Non-pigmented ciliary epithelial cell (primary cell): ENCODE data around the gene ATF7IP.
A peak's percentile ranks its signal among the peaks of the same experiment; 100 is the strongest.
"Not testable (repeated sequence)": the region's sequence is repeated elsewhere in the genome, so short reads cannot be mapped to it uniquely, and the experiment has no call there.

Experiments
- DNase-seq: peaks from one replicate; pipeline ENCODE4 v3.0.0-alpha.2; 2010; ENCODE audit warnings: low read depth

Gene ATF7IP

DNA sequence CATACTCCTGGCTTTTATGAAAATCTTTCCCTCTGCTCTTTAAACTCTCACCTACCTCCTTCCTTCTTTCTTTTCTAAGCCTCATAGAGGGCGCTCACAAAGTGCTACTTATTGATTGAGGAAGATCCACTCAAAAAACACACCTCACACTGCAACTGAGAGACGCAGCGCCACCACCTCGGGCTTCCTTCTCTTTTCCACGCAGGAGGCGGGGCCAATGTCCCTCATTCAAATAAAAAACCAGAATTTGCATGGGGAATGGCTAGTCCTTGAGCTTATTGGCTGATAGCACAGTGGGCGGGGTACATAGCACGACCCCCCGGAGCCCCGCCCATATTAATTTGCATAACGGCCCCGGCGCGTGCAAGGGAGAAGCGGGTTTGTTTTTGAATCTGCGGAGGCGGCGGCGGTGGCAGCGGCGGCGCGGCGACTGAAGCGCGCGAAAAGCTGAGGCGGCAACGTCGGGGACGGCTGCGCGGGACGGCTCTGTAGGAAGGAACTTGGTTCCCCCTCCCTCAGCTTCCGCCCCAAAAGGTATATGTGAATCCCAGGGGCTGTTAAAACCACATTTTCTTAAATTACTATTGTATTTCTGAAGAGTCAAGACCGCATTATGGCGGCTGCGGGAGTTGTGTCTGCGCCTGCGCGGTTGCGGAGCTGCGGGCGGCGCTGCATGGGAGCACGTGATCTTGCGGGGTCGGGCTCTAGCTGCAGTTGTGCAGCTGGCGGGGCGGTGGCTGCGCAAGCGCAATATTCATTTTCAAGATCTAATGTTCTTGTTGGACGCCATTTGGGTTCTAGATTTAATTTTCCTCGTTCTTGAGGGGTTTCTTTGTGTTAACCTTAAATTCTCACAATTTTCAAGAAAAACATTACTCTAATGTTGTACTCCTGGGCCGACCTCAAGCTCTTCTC, at the start of gene ATF7IP:
ATF7IP (plus strand) TSS at position 389 of the 915 bp plus-strand sequence. CDS start 58,234 bp downstream, outside the sequence.
- peak; percentile 93 for DNase-seq

DNA sequence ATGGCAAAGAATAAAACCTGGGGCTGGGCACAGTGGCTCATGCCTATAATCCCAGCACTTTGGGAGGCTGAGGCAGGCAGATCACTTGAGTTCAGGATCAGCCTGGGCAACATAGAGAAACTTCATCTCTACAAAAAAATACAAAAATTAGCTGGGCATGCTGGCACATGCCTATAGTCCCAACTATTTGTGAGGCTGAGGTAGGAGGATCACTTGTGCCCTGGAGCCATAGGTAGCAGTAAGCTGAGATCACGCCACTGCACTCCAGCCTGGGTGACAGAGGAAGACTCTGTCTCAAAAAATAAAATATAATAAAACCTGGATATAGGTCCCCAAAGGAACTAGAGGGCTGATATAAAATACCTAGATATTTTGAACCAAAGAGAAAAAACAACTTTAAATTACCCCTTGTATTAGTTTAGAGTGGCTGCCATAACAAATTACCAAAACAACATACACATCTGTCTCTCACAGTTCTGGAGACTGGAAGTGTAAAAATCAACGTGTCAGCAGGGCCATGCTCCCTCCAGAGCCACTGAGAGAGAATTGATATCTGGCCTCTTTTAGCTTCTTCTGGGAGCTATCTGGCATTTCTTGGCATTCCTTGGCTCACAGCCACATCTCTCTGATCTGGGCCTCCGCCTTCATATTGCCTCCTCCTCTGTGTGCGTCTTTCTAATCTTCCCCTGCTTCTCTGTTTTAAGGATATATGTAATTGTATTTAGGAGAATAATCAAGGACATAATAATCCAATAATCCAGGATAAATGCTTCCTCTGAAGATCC, 47.9 kb upstream of the ATF7IP start:
- no peak for DNase-seq

GRCh38 chr12:14319704-14320427, 45.6 kb upstream of the ATF7IP start:
- not testable (repeated sequence) for DNase-seq

GRCh38 chr12:14322403-14322802, 43.1 kb upstream of the ATF7IP start:
- DNase-seq, result no peak

- DNase-seq, result no peak
Observed at GRCh38 chr12:14325716-14326343, 39.7 kb upstream of the ATF7IP start.

DNA sequence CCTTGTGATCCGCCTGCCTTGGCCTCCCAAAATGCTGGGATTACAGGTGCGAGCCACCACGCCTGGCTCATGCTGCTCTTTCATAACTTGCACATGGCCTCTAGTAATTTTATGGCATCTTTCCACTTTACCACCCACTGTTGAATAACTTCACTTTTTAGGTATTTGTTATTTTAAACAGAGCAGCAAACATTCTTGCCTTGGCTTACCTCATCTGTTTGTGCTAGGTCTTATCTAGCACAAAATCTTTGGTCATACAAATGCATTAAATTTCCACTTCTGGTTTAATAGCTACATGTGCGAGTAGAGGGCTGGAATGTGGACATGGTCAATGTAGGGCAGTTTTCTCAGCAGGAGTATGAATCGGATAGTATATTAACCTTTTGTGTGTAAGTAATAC, 38.8 kb upstream of the ATF7IP start:
- DNase-seq, result peak; percentile 71

- peak; percentile 68 for DNase-seq
Observed at GRCh38 chr12:14327711-14328110, 37.8 kb upstream of the ATF7IP start.

DNA sequence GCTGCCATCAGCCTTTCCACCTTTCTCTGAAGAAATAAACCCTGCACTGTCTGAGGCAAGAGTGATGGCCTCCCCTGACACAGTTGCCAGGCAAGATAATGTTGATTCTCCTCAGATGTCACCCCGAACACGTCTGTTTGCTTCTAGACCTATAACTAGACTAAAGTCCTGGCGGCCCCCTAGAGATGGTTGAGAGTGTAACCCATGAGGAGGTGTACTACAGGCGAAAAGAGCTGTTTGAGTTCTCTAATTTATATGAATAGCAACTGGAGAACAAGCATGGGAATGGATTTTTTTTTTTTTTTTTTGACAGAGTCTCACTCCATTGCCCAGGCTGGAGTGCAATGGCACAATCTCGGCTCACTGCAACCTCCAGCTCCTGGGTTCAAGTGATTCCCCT, 33.0 kb upstream of the ATF7IP start:
- DNase-seq, result no peak

DNA sequence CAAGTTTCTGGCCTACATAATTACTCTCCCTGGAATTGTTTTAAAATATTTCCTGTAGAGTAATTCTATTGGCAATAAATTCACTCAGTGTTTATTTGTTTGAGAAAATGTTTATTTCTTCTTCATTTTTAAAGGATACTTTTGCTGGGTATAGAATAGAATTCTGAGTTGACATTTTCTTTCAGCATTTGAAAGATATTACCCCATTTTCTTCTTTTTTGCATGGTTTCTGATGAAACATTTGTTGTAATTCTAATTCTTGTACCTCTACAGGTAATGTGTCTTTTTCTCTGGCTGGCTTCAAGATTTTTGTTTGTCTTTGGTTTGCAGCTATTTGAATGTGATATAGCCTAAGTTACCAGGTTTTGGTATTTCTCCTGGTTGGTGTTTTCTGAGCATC, 25.1 kb upstream of the ATF7IP start:
- DNase-seq, result no peak

GRCh38 chr12:14351524-14351923, 14.0 kb upstream of the ATF7IP start:
- not testable (repeated sequence) for DNase-seq

DNA sequence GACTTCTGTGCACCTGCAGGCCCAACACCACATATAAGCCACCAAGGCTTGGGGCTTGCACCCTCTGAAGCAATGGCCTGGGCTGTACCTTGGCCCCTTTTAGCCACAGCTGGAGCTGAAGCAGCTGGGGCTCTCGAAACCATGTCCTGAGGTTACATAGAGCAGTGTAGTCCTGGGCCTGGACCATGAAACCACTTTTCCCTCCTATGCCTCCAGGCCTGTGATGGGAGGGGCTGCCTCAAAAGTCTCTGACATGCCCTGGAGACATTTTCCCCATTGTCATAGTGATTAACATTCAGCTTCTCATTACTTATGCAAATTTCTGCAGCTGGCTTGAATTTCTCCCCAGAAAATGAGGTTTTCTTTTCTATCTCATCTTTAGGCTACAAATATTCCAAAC, 13.4 kb upstream of the ATF7IP start:
- DNase-seq, result not testable (repeated sequence)

- not testable (repeated sequence) for DNase-seq
Observed at GRCh38 chr12:14354665-14355064, 10.8 kb upstream of the ATF7IP start.

DNA sequence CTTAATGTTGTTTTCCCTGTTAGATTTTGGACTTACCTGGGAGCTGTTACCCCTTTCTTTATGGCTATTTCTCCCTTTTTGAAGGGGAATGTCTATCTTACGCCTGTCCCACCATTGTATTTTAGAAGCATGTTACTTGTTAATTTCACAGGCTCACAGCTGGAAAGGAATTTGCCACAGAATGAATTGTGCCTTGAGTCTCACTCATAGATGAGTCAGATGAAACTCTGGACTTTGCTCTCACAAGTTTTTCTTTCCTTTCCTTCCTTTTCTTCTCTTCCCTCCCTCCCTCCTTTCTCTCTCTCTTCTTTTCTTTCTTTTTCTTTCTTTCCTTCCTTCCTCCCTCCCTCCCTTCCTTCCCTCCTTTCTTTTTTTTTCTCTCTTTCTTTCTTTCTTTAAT, 9.3 kb upstream of the ATF7IP start:
- DNase-seq, result no peak

- no peak for DNase-seq
Observed at GRCh38 chr12:14357486-14357885, 8.0 kb upstream of the ATF7IP start.

DNA sequence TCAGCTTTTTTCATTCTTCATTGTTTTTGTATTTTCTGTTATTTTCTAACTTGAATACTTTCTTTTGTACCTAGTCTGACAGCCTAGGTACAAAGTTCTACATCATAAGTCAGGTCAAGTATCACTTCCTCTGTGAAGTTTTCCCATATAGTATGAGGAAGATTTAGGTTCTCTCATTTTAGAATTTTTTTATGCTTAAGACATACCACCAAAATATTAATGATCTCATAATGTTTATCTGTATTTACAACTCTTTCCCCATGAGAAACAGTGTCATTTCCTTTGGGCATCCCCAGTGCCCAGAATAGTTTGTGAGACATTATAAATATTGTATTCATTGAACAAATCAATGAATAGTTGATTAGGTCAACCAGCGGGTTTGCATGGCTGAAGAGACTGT, 3.1 kb upstream of the ATF7IP start:
- no peak for DNase-seq

DNA sequence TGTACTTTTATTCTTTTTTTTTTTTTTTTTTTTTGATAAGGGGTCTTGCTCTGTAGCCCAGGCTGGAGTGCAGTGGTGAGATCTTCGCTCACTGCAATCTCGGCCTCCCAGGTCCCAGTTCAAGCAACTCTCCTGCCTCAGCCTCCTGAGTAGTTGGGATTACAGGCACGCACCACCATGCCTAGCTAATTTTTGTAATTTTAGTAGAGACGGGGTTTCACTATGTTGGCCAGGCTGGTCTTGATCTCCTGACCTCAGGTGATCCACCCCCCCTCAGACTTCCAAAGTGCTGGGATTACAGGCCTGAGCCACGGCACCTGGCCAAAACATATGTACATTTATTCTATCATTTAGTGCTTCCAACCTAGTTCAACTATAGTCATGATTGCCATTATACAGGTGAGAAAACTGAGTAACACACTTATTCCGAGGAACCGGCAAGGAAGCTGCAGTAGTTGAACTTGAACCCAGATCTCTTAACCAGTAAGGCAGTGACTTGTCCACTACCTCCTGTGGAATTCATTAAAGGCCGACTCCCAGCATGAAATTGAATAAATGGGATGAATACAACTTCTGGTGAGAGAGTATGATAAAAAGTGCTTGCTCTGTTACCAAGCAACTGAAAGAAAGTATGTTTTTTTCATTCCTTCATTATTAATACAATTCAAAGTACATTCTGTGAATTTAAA, 755 bp upstream of the ATF7IP start:
- no peak for DNase-seq

DNA sequence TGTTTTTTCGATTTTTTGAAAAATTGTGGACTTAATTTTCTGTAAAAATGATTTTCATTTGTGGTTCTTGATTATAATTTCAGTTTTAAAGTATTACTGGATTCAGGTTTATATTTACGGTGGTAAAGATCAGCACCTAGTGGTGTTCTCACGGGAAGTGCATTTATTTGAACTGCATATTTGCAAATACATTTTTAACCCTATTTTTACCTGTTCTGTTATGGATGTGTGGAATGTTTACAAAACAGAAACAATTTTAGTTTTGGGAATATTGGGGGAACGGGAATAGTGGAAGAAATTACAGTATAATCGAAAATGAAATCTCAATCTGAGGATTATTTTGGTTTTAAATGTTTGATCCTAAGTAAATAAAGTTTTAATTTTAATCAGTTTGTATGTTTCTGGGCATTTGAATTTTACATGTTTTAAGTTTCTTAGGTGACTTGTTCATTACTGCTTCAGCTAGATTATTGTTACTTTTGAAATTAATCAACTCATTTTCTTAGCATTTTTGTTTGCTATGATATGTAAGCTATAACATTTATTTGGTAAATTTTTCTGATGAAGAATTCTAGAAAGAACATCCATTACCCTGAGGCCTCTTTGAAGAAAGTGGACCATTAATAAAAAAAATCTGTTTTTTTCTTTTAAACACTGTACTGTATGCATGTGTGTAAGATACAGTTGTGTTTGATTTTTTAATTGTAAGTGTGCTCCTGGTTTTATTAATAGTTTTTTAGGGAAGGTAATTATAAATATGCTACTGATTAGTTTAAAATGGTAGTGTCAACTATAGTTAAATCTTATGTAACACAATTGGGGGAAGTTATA, 942 bp downstream of the ATF7IP start:
- DNase-seq, result no peak

- no peak for DNase-seq
Observed at GRCh38 chr12:14367040-14367661, 1.7 kb downstream of the ATF7IP start.

DNA sequence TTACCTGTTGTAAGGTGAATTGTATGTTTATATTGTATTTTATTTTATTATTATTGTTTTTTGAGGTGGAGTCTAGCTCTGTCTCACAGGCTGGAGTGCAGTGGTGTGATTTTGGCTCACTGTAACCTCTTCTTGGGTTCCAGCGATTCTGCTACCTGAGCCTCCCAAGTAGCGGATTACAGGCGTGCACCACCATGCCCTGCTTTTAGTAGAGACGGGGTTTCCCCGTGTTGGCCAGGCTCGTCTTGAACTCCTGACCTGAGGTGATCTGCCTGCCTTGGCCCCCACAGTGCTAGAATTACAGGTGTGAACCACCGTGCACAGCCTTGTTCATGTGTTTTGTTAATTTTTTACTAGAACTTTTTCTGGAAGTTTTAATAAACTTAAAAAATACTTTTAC, 3.8 kb downstream of the ATF7IP start:
- no peak for DNase-seq

DNA sequence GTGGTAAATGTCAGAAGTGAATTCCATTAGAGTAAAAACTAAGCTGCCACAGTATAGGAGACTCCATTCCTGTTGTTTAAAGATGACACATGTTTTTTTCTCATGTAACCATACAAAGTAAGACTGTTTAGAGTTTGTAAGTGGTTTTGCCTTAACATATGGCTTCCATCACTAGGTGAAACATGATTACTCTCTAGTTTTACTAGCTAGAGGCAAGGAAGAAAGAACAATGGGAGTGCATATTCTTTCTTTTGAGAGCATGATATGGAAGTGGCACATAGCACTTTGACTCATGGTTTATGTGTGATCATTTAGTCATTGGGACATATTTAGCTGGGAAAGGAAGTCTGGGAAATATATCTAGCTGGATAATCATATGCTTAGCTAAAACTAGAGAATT, 7.7 kb downstream of the ATF7IP start:
- DNase-seq, result peak; percentile 54
